ENCODE data around the gene PRKCE. TPM values are rescaled to one million over a fixed set of nuclear protein-coding genes. Genes with fewer than 3 reads are reported as not detected.

PRKCE gene
- total and polyA plus RNA-seq, 2 donors (not counting 1 experiment from before 2014, with no cell fraction given): 23.6 to 271 TPM

- peaks cover 93% of the 10 kb centered on the region for H3K4me1 Mint-ChIP-seq
- Histone ChIP-seq H4K20me1 (ENCODE audit: control insufficient read depth, insufficient read depth, low read length, poor library complexity, severe bottlenecking) (peaks cover 64% of the 10 kb centered on the region), H3K27ac (ENCODE audit: low read length in 2 of 2) (no peak overlapping the region), H3K9ac (ENCODE audit: low read length) (no peak overlapping the region), H3K9me3 (ENCODE audit: control extremely low read depth in 1 of 3, control insufficient read depth in 2 of 3, insufficient read depth in 1 of 3, low read length in 2 of 3) (no peaks in the 10 kb centered on the region), H3K79me2 (ENCODE audit: control insufficient read depth, insufficient read depth, low read length) (peaks cover 57% of the 10 kb centered on the region), H3K4me2 (replicated peaks; ENCODE audit: low read depth, low read length, poor library complexity, severe bottlenecking) (no peak overlapping the region), H3K4me1 (ENCODE audit: control insufficient read depth in 2 of 2, insufficient read depth in 2 of 2, low read length in 2 of 2) (peaks cover 86 to 95% of the 10 kb centered on the region in 2 donors), H3K36me3 (replicated peaks in 1 of 2; ENCODE audit: control extremely low read depth in 1 of 2, control insufficient read depth in 1 of 2, extremely low read depth in 1 of 2, insufficient read depth in 2 of 2, low read length in 1 of 2) (no peaks in the 10 kb centered on the region), H2AFZ (ENCODE audit: insufficient read depth, low read depth, low read length, poor library complexity, severe bottlenecking) (no peak overlapping the region), H3K27me3 (replicated peaks in 1 of 4; ENCODE audit: control extremely low read depth in 1 of 4, control insufficient read depth in 3 of 4, insufficient read depth in 4 of 4, low read length in 3 of 4) (no peaks in the 10 kb centered on the region), H3K4me3 (ENCODE audit: control extremely low read depth in 1 of 5, extremely low read depth in 1 of 5, insufficient read depth in 1 of 5, low read depth in 2 of 5, low read length in 4 of 5) (no peak overlapping the region)
- 86% methylated on average over 9 of the region's 14 CpGs for WGBS (ENCODE audit: insufficient coverage)
- CTCF ChIA-PET: interaction anchor here (0.5 kb wide), 1 partner anchor 108 kb away, joined by 5 read pairs; no protein-coding TSS in a partner anchor
- H3K27me3 Mint-ChIP-seq: no peaks in the 10 kb centered on the region
- intact Hi-C loops (cut with micrococcal nuclease): loop anchor here (5.0 kb wide), 2 partner anchors 37 to 107 kb away; no protein-coding TSS in a partner anchor
- DNase-seq (no peak), ATAC-seq (ENCODE audit: low read depth) (no peak)
- POLR2A ChIA-PET: no interaction called here
- no peaks in the 10 kb centered on the region for H3K9me3 Mint-ChIP-seq (ENCODE audit: insufficient read depth)
- TF ChIP-seq EZH2 (IDR thresholded peaks at IDR 0.05; ENCODE audit: borderline replicate concordance, insufficient read depth, low read depth, low read length, poor library complexity, severe bottlenecking): no peak
- no peak for TF ChIP-seq CTCF (IDR thresholded peaks at IDR 0.05)
- H3K4me3 Mint-ChIP-seq: no peak overlapping the region
- H3K27ac Mint-ChIP-seq: peak overlapping the region; percentile 18
These were observed 188.2 kb downstream of the PRKCE start for GRCh38 chr2:45839508-45840251.

DNA sequence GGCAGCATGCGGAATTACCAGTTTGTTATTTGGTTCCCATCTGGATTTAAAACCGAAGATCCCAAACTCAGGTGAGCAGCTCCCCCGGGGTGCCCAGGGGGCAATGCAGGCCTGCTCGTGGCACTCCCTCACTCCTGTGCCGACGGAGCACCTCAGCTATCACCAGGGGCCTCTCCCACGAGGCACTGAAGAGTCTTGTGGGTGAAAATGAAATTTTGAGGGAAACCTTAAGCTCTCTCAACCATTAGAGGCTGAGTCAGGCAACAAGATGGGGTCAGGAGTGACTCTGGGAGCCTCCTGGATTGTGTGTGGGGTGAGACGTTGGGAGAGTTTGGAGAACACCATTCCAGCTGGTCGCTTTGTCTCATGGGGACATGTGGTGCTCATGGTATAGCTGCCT, 189.0 kb downstream of the PRKCE start:
- POLR2A ChIA-PET: no interaction called here
- Histone ChIP-seq H3K4me1 (ENCODE audit: control insufficient read depth in 2 of 2, insufficient read depth in 2 of 2, low read length in 2 of 2) (peaks cover 80 to 92% of the 10 kb centered on the region in 2 donors), H3K4me3 (ENCODE audit: control extremely low read depth in 1 of 5, extremely low read depth in 1 of 5, insufficient read depth in 1 of 5, low read depth in 2 of 5, low read length in 4 of 5) (no peak overlapping the region), H4K20me1 (ENCODE audit: control insufficient read depth, insufficient read depth, low read length, poor library complexity, severe bottlenecking) (peaks cover 66% of the 10 kb centered on the region), H3K9ac (ENCODE audit: low read length) (no peak overlapping the region), H2AFZ (ENCODE audit: insufficient read depth, low read depth, low read length, poor library complexity, severe bottlenecking) (no peak overlapping the region), H3K27ac (ENCODE audit: low read length in 2 of 2) (no peak overlapping the region), H3K4me2 (replicated peaks; ENCODE audit: low read depth, low read length, poor library complexity, severe bottlenecking) (no peak overlapping the region), H3K36me3 (replicated peaks in 1 of 2; ENCODE audit: control extremely low read depth in 1 of 2, control insufficient read depth in 1 of 2, extremely low read depth in 1 of 2, insufficient read depth in 2 of 2, low read length in 1 of 2) (peaks cover 0 to 2% of the 10 kb centered on the region in 2 experiments), H3K9me3 (ENCODE audit: control extremely low read depth in 1 of 3, control insufficient read depth in 2 of 3, insufficient read depth in 1 of 3, low read length in 2 of 3) (no peaks in the 10 kb centered on the region), H3K79me2 (ENCODE audit: control insufficient read depth, insufficient read depth, low read length) (peaks cover 57% of the 10 kb centered on the region), H3K27me3 (replicated peaks in 1 of 4; ENCODE audit: control extremely low read depth in 1 of 4, control insufficient read depth in 3 of 4, insufficient read depth in 4 of 4, low read length in 3 of 4) (no peaks in the 10 kb centered on the region)
- 49% methylated on average over 4 of the region's 9 CpGs for WGBS (ENCODE audit: insufficient coverage)
- intact Hi-C loops (cut with micrococcal nuclease): loop anchor here (5.0 kb wide), 1 partner anchor 38 kb away; no protein-coding TSS in a partner anchor
- H3K27me3 Mint-ChIP-seq: no peaks in the 10 kb centered on the region
- no peaks in the 10 kb centered on the region for H3K9me3 Mint-ChIP-seq (ENCODE audit: insufficient read depth)
- ATAC-seq (ENCODE audit: low read depth): no peak
- no peak for DNase-seq
- TF ChIP-seq EZH2 (IDR thresholded peaks at IDR 0.05; ENCODE audit: borderline replicate concordance, insufficient read depth, low read depth, low read length, poor library complexity, severe bottlenecking) (no peak), CTCF (IDR thresholded peaks at IDR 0.05) (no peak)
- no peak overlapping the region for H3K4me3 Mint-ChIP-seq
- H3K27ac Mint-ChIP-seq: no peak overlapping the region
- peaks cover 87% of the 10 kb centered on the region for H3K4me1 Mint-ChIP-seq
- CTCF ChIA-PET: no interaction called here
